HG03196 (cell line): Measurements from ENCODE around the gene RAX2.
"Not testable (repeated sequence)": the region's sequence is repeated elsewhere in the genome, so short reads cannot be mapped to it uniquely, and the experiment has no call there.

ENCODE experiments used
- ATAC-seq: cut with Tn5 transposase; IDR thresholded peaks from one replicate; pipeline ENCODE4 v1.9.1; 2021; ENCODE audit not compliant: unreplicated experiment

The RAX2 gene

GRCh38 chr19:3771906-3772455 is at the start of gene RAX2:
TSS of gene RAX2 (minus strand) at chr19:3772228. CDS start at chr19:3771742, 486 bp downstream.
- ATAC-seq = no peak

GRCh38 chr19:3821156-3821555 is 49.1 kb upstream of the RAX2 start:
- ATAC-seq = no peak

GRCh38 chr19:3819989-3820388 is 48.0 kb upstream of the RAX2 start:
- no peak for ATAC-seq

GRCh38 chr19:3818918-3819317 is 46.9 kb upstream of the RAX2 start:
- ATAC-seq = no peak

- ATAC-seq = no peak
Measured at GRCh38 chr19:3818466-3818865, 46.4 kb upstream of the RAX2 start.

- no peak for ATAC-seq
Measured at GRCh38 chr19:3817761-3818160, 45.7 kb upstream of the RAX2 start.

GRCh38 chr19:3816566-3817218 is 44.7 kb upstream of the RAX2 start:
- ATAC-seq = no peak

GRCh38 chr19:3816148-3816547 is 44.1 kb upstream of the RAX2 start:
- ATAC-seq = not testable (repeated sequence)

GRCh38 chr19:3814648-3815047 is 42.6 kb upstream of the RAX2 start:
- ATAC-seq = no peak

GRCh38 chr19:3813473-3814392 is 41.7 kb upstream of the RAX2 start:
- no peak for ATAC-seq

- no peak for ATAC-seq
Measured at GRCh38 chr19:3810708-3811355, 38.8 kb upstream of the RAX2 start.

- ATAC-seq = no peak
Measured at GRCh38 chr19:3809881-3810707, 38.1 kb upstream of the RAX2 start.

GRCh38 chr19:3808420-3809143 is 36.6 kb upstream of the RAX2 start:
- no peak for ATAC-seq

- ATAC-seq = no peak
Measured at GRCh38 chr19:3807574-3808354, 35.7 kb upstream of the RAX2 start.

- no peak for ATAC-seq
Measured at GRCh38 chr19:3807131-3807480, 35.1 kb upstream of the RAX2 start.

- no peak for ATAC-seq
Measured at GRCh38 chr19:3805859-3806258, 33.8 kb upstream of the RAX2 start.

GRCh38 chr19:3804429-3804828 is 32.4 kb upstream of the RAX2 start:
- no peak for ATAC-seq

GRCh38 chr19:3803986-3804385 is 32.0 kb upstream of the RAX2 start:
- no peak for ATAC-seq
